ENCODE results near the gene MYMX. TPM values are rescaled to one million over a fixed set of nuclear protein-coding genes. Genes with fewer than 3 reads are reported as not detected.

MYMX gene
- total and polyA plus RNA-seq, 5 experiments from 2014 or later, result not detected

DNA sequence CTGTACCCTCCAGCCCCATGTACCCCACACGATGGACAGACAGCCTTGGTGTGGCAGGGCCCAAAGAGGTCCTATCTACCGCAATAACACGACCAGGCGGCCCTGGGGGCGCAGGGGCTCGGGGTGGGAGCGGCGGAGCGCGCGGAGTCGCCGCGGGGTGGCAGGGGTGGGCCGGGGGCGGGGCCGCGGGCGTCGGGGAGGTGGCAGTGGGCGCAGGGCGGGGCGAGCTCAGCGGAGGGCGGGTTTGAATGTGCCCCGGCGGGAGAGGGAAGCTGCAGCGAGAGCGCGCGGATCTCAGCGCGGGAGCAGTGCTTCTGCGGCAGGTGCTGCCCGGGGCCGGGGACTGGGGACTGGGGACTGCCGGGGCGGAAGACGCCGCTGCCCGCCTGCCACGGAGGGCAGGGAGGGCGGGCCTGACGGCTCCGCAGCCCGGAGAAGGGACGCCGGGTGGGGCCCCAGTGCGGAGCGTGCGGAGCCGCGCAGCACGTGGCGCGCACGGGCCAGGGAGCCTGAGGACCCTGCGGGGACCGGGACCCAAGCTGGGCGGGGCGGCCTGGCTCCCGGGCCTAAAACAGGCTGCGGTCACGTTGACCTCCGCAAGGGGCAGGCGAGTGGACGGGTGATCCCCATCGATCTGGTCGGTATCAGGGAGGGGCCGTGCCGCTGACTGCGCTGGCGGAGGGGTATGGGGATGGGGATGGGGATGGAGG lies 6.7 kb downstream of the MYMX start, which contains the start of gene SLC29A1:
SLC29A1 (plus strand) TSS at position 277 of the 710 bp plus-strand sequence. CDS start 3,719 bp downstream, outside the sequence.
- POLR2A ChIA-PET, result interaction anchor here (0.6 to 5.4 kb wide), 5 partner anchors 11 to 45 kb away, joined by 3 to 47 read pairs (median 4); partner anchors contain the start of gene HSP90AB1
- Mint-ChIP-seq H3K4me3 (peak within 1 kb of the TSS; percentile 78 to 93 (median 85)), H3K27ac (peak within 1 kb of the TSS in 6 of 10 donors; percentile 9 to 85 (median 58)), H3K27me3 (peaks cover 0 to 2% (median 0%) of the 10 kb centered on the region in 5 donors), H3K9me3 (no peaks in the 10 kb centered on the region), H3K36me3 (no peaks in the 10 kb centered on the region), H3K4me1 (peaks cover 14 to 36% (median 33%) of the 10 kb centered on the region in 4 donors)
- ATAC-seq (peak; percentile 80 to 82), DNase-seq (peak; percentile 70 to 89 (median 78))

DNA sequence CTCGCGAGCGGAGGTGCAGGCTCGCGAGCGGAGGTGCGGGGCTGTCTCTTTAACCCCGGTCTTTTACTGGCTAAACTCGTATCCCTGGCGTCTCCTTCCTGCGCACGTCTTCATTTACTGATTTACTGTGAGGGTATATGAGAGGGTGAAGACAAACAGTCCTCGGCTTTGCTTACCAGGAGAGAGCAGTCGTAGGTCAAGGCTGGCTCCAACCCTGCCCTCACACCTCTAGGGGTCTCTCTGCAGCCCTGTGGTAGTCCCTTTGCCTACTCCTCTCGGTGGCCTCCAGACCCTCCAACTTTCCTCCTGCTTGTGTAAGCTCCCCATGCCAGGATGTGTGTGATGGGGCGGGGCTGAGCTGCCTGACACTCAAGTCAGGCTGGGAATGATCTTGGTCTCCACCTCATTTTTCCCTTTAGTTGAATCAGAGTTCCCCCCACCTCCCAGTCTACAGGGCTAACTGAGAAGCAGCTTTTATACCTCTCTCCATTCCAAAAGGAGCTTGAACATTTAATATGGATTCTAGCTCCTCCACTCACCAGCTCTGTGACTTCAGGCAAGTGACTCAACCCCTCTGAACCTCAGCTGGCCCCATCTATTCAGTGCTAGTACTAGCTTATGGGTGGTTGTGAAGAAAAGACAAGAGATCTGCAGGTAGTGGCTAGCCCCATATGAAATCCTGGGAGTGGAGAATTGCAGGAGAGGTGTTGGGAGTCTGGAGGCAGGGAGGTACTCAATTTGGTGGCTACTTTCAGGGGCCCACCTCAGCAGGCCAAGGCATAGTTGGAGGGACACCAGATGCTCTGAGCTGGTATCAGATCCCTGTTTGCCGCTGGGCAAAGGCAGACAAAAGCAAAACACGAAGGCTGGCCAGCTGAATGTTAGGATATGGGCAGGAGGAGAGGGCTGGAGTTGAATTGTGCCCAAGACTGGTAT lies 7.6 kb downstream of the MYMX start:
- no peaks in the 10 kb centered on the region for H3K9me3 Mint-ChIP-seq
- peaks cover 14 to 31% (median 28%) of the 10 kb centered on the region in 4 donors for H3K4me1 Mint-ChIP-seq
- no peaks in the 10 kb centered on the region for H3K36me3 Mint-ChIP-seq
- DNase-seq (no peak), ATAC-seq (peak; percentile 5 to 15)
- H3K27ac Mint-ChIP-seq, result peak overlapping the region in 5 of 10 donors; percentile 9 to 51 (median 37)
- POLR2A ChIA-PET, result interaction anchor here (0.9 to 5.4 kb wide), 3 partner anchors 23 to 38 kb away, joined by 4 to 47 read pairs (median 6); partner anchors contain the start of genes HSP90AB1 and SLC35B2
- H3K27me3 Mint-ChIP-seq, result no peaks in the 10 kb centered on the region
- peak overlapping the region; percentile 72 to 93 (median 84) for H3K4me3 Mint-ChIP-seq

DNA sequence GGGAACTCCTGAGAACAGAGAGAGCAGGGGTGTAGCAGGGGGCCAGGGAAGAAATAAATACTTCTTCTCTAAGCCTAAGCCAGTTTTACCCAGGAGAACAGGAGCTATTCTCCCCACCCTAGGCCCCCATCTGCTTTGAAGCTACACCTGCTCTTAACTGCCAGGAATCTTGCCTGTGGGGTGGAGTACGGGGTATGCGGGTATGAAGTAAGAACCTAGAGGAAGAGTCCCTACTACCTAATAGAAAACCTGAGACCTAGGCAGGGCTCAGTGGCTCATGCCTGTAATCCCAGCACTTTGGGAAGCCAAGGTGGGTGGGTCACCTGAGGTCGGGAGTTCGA lies 8.2 kb downstream of the MYMX start:
- POLR2A ChIA-PET, result interaction anchor here (5.4 kb wide), 1 partner anchor 22 kb away, joined by 47 read pairs; the partner anchor contains the start of gene HSP90AB1
- no peak for DNase-seq
- Mint-ChIP-seq H3K27me3 (no peaks in the 10 kb centered on the region), H3K4me1 (peaks cover 13 to 31% (median 25%) of the 10 kb centered on the region in 4 donors), H3K27ac (no peak overlapping the region), H3K36me3 (no peaks in the 10 kb centered on the region), H3K4me3 (peak overlapping the region in 4 of 10 donors; percentile 1 to 93 (median 31)), H3K9me3 (no peaks in the 10 kb centered on the region)
- ATAC-seq, result no peak

DNA sequence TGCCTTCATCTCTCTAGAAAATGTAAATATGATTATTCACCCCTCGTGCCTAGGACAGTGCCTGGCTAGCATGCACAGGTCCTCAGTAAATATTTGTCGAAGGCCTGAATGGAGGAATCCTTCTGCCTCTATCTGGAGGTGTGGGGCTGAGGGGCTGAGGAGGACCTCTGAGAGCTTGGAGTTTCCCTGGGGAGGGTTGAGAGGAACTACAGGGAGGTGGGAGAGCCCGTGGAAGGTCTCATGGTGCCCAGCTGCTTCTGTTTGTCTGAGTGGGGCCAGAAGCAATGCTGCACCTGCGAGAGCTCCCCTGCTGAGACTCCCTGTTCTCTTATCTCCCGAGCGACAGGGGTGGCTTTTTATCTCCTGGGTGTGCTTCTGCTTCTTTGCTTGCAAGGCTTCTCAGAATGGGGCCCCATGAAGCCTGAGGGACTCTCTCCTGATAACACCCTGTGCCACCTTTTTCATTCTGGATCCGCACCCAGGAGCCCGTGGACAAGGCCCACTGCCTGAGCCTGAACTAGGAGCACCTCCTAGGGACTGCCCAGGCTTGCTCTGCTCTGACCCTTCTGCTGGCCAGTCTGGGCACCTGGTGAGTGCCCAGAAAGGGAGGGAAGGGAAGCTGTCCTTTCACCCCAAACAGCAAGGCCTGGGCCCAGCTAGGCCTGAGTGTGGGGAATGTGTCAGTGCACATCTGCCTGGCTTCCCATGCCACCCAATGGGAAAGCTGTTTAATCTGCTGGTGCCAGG lies 9.0 kb downstream of the MYMX start:
- no peak overlapping the region for H3K27ac Mint-ChIP-seq
- no peaks in the 10 kb centered on the region for H3K9me3 Mint-ChIP-seq
- H3K27me3 Mint-ChIP-seq, result no peaks in the 10 kb centered on the region
- H3K4me3 Mint-ChIP-seq, result peak overlapping the region in 2 of 10 donors; percentile 2 to 39
- POLR2A ChIA-PET, result interaction anchor here (5.4 kb wide), 1 partner anchor 21 kb away, joined by 47 read pairs; the partner anchor contains the start of gene HSP90AB1
- DNase-seq (no peak), ATAC-seq (no peak)
- no peaks in the 10 kb centered on the region for H3K36me3 Mint-ChIP-seq
- peaks cover 13 to 31% (median 23%) of the 10 kb centered on the region in 4 donors for H3K4me1 Mint-ChIP-seq

DNA sequence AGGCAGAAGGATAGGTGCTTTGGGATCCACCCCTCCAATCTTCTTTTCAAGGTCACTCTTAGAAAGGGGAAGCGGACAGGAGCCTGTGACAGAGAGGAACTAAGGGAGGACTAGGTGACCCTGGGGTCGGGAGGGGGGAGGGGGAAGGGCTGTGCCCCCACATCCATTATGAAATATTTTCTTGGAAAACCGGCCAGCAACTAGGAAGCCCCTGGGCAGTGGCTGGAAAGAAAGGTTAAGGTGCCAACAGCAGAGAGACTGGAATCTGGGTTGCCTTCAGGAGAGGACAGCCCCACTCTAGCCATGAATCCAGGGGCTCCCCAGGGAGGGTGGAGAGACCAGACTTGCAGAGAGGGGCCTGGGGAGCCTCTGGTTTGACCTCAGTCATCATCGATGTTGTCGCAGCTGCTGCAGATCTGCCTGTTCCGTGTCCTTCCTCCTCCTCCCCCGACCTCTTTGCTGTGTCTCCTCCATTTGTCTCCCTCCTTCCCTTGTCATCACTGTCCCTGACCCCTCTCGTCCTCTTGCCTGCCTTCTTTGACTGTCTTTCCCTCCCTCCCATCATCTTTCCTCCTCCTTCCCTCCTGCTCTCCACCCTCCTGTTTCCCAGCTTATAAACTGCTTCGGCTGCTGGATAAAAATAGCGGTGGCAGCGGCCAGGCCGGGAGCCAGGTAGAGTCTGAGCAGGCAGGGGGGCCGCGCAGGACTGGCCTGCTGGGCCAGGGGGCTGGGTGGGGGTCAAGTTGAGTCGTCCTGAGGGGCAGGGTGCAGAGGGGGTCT lies 9.8 kb downstream of the MYMX start:
- POLR2A ChIA-PET, result interaction anchor here (1.6 to 5.4 kb wide), 2 partner anchors 11 to 20 kb away, joined by 4 to 47 read pairs; partner anchors contain the start of gene HSP90AB1
- DNase-seq (no peak), ATAC-seq (no peak)
- no peaks in the 10 kb centered on the region for H3K36me3 Mint-ChIP-seq
- H3K9me3 Mint-ChIP-seq, result no peaks in the 10 kb centered on the region
- no peak overlapping the region for H3K27ac Mint-ChIP-seq
- peaks cover 10 to 25% (median 17%) of the 10 kb centered on the region in 4 donors for H3K4me1 Mint-ChIP-seq
- H3K27me3 Mint-ChIP-seq, result no peaks in the 10 kb centered on the region
- H3K4me3 Mint-ChIP-seq, result no peak overlapping the region

DNA sequence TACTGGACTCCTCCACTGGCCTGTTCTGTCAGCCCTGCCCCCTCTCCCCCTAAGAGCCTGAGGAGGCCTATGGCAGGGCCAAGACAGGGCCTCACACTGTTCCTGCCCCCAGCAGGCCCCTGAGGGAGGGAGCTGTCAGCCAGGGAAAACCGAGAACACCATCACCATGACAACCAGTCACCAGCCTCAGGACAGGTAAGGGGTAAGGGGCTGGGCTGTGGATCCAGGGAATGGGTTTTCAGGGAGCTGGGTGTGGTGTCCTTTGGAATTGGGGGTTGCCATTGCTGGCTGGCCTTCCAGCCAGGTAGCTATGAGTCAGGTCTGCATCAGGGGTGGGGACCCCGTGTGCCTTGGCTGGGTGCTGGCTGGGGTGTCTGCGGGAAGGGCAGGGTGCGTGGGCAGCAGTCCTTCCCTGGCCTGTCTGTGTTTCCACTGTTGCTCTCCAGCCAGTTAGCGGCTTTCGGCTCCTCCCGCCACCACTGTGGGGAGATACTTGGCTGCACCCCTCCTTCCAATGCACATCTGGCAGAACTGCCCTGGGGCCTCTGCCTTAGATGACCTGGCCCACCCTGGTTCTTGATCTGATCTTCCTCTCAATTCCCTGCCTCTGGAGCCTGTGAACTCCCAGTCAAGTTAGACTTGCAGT lies 10.5 kb downstream of the MYMX start:
- peaks cover 10 to 21% (median 14%) of the 10 kb centered on the region in 4 donors for H3K4me1 Mint-ChIP-seq
- no peak overlapping the region for H3K27ac Mint-ChIP-seq
- ATAC-seq (no peak), DNase-seq (no peak)
- no peaks in the 10 kb centered on the region for H3K9me3 Mint-ChIP-seq
- no peaks in the 10 kb centered on the region for H3K36me3 Mint-ChIP-seq
- no peak overlapping the region for H3K4me3 Mint-ChIP-seq
- no peaks in the 10 kb centered on the region for H3K27me3 Mint-ChIP-seq
- POLR2A ChIA-PET, result interaction anchor here (1.6 kb wide), 1 partner anchor 10 kb away, joined by 4 read pairs; no protein-coding TSS in a partner anchor

DNA sequence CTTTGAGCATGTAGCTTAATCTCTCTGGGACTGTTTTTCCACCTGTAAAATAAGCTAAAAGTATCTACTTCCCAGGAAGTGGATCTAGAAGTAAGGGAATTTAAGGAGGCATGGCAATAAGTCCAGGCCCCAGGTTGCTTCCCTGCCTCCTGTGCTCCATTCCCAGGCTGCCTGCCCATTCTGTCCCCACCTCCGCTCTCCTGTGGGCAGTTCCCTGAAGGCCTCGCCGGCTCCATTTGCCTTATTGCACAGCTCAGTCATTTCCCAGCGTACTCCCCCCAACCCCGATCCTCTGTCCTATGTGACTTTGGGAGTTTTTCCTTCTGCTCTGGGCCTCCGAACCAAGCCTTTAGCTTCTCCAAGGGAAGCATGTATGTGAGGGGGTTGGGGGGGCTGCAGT lies 11.3 kb downstream of the MYMX start:
- Mint-ChIP-seq H3K4me1 (peaks cover 7 to 14% (median 9%) of the 10 kb centered on the region in 4 donors), H3K27ac (peak overlapping the region in 1 of 10 donors; percentile 21), H3K27me3 (no peaks in the 10 kb centered on the region), H3K4me3 (no peak overlapping the region), H3K9me3 (no peaks in the 10 kb centered on the region), H3K36me3 (no peaks in the 10 kb centered on the region)
- POLR2A ChIA-PET, result interaction anchor here (1.6 kb wide), 1 partner anchor 9 kb away, joined by 4 read pairs; no protein-coding TSS in a partner anchor
- DNase-seq (no peak), ATAC-seq (no peak)

DNA sequence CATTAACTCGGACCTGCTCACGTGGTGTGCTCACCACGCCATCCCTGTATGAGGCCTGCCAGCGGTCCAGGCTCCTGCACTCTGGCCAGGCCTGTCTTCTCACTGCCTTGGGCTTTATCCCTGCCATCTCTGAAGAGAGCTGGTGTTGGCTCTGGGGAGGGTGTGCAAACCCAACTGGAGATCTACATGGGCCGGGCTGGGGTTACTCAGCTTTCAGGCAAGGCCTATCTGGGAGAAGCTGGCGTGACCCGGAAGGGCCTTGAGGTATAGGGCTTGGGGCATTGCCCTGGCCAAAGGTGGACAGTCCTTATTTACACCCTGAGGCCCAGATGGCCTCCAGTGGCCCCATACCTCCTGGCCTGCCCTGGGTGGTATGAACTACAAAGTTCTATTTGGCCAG lies 11.7 kb downstream of the MYMX start:
- Mint-ChIP-seq H3K36me3 (no peaks in the 10 kb centered on the region), H3K4me1 (peaks cover 6 to 11% (median 9%) of the 10 kb centered on the region in 4 donors), H3K27me3 (no peaks in the 10 kb centered on the region), H3K4me3 (no peak overlapping the region), H3K27ac (no peak overlapping the region), H3K9me3 (no peaks in the 10 kb centered on the region)
- DNase-seq, result no peak
- ATAC-seq, result no peak
- POLR2A ChIA-PET, result interaction anchor here (1.6 kb wide), 1 partner anchor 9 kb away, joined by 4 read pairs; no protein-coding TSS in a partner anchor

DNA sequence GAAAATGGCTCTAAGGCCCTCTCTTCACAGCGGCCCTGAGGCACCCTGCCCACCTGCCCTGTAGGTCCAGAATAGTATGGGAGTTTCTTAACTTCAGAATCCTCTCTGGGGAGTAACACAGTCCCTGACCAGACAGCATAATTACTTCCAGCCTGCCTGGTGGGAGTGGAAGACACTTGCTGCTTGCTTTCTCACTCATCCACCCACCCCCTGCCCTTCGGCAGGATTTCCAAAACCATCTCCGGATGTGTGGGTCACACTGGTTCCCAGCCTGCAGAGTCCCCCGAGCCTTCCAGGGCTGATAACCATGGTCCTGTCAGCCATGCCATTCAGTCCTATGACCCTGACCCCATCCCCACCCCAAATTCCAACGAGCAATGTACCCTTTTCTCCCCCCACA lies 12.1 kb downstream of the MYMX start:
- ATAC-seq (no peak), DNase-seq (no peak)
- no peak overlapping the region for H3K27ac Mint-ChIP-seq
- H3K4me1 Mint-ChIP-seq, result peaks cover 6 to 13% (median 9%) of the 10 kb centered on the region in 4 donors
- H3K4me3 Mint-ChIP-seq, result no peak overlapping the region
- POLR2A ChIA-PET, result no interaction called here
- no peaks in the 10 kb centered on the region for H3K36me3 Mint-ChIP-seq
- no peaks in the 10 kb centered on the region for H3K27me3 Mint-ChIP-seq
- no peaks in the 10 kb centered on the region for H3K9me3 Mint-ChIP-seq

DNA sequence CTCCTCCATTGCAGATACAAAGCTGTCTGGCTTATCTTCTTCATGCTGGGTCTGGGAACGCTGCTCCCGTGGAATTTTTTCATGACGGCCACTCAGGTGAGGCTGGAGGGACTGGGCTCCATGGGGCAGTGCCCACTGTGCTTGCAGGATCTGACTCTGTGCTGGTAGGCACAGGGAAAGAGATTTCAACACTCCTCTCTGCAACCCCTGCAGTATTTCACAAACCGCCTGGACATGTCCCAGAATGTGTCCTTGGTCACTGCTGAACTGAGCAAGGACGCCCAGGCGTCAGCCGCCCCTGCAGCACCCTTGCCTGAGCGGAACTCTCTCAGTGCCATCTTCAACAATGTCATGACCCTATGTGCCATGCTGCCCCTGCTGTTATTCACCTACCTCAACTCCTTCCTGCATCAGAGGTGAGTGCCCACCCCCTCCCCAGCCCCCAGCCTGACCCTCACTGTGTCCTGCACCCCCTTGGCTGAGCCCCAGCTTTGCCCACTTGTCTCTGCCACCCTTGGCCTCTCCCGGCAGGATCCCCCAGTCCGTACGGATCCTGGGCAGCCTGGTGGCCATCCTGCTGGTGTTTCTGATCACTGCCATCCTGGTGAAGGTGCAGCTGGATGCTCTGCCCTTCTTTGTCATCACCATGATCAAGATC lies 12.8 kb downstream of the MYMX start:
- DNase-seq (no peak), ATAC-seq (no peak)
- Mint-ChIP-seq H3K9me3 (no peaks in the 10 kb centered on the region), H3K36me3 (no peaks in the 10 kb centered on the region), H3K4me1 (peaks cover 3 to 7% (median 3%) of the 10 kb centered on the region in 4 donors), H3K4me3 (no peak overlapping the region), H3K27ac (no peak overlapping the region), H3K27me3 (no peaks in the 10 kb centered on the region)
- POLR2A ChIA-PET, result no interaction called here

Data from naive thymus-derived CD8-positive, alpha-beta T cell (primary cell).